ENCODE results near the gene SLC35F1. TPM values are rescaled to one million over a fixed set of nuclear protein-coding genes. Genes with fewer than 3 reads are reported as not detected.

The SLC35F1 gene
- total and polyA plus RNA-seq, 4 donors = 0.01 to 0.09 (median 0.08) TPM; not detected in 1

DNA sequence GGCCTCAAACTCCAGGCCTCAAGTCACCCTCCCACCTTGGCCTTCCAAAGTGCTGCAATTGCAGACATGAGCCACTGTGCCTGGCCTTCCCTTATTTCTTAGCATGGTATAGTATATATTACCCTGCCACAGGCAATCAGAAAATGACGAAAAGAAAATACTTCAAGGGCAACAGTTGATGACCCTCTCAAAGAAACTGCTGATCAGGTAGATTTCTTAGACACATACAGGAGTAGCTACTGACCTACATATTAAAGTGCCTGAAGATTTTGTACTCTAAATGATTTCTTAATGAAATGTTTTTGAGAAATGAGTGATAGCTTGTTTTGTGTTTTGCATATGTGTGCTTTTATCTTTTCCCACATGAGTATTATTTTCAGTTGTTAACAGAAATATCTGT, 4.6 kb downstream of the SLC35F1 start:
- peaks cover 13 to 19% (median 16%) of the 10 kb centered on the region in 4 donors for H3K4me1 ChIP-seq (ENCODE audit: control insufficient read depth in 4 of 4, insufficient read depth in 4 of 4, low read length in 3 of 4)
- no peak overlapping the region for H3K4me3 ChIP-seq (ENCODE audit: low read depth in 1 of 3, low read length in 3 of 3)
- DNase-seq (ENCODE audit: low spot score) = no peak
- H3K27ac ChIP-seq (ENCODE audit: low read depth in 1 of 2, low read length in 2 of 2) = no peak overlapping the region
- no peaks in the 10 kb centered on the region for H3K36me3 ChIP-seq (ENCODE audit: control insufficient read depth in 4 of 4, insufficient read depth in 3 of 4, low read depth in 1 of 4, low read length in 3 of 4)
- H3K9ac ChIP-seq (ENCODE audit: low read depth in 1 of 2, low read length in 2 of 2) = no peak overlapping the region
- TF ChIP-seq HNF4A (conservative IDR thresholded peaks at IDR 0.05) (no peak), GABPA (IDR thresholded peaks at IDR 0.05 in 1 of 2, conservative IDR thresholded peaks at IDR 0.05 in 1 of 2) (no peak), SP1 (IDR thresholded peaks at IDR 0.05) (no peak), NR2F2 (IDR thresholded peaks at IDR 0.05) (no peak), YY1 (IDR thresholded peaks at IDR 0.05) (no peak), FOXA2 (IDR thresholded peaks at IDR 0.05) (no peak), RAD21 (IDR thresholded peaks at IDR 0.05) (no peak), RXRA (IDR thresholded peaks at IDR 0.05) (no peak), EGR1 (IDR thresholded peaks at IDR 0.05; ENCODE audit: low read depth in 2 of 2) (no peak), HNF4G (IDR thresholded peaks at IDR 0.05) (no peak), TAF1 (conservative IDR thresholded peaks at IDR 0.05) (no peak), JUND (IDR thresholded peaks at IDR 0.05) (no peak)
- TF ChIP-seq, protein P1, sequence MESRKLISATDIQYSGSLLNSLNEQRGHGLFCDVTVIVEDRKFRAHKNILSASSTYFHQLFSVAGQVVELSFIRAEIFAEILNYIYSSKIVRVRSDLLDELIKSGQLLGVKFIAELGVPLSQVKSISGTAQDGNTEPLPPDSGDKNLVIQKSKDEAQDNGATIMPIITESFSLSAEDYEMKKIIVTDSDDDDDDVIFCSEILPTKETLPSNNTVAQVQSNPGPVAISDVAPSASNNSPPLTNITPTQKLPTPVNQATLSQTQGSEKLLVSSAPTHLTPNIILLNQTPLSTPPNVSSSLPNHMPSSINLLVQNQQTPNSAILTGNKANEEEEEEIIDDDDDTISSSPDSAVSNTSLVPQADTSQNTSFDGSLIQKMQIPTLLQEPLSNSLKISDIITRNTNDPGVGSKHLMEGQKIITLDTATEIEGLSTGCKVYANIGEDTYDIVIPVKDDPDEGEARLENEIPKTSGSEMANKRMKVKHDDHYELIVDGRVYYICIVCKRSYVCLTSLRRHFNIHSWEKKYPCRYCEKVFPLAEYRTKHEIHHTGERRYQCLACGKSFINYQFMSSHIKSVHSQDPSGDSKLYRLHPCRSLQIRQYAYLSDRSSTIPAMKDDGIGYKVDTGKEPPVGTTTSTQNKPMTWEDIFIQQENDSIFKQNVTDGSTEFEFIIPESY (IDR thresholded peaks at IDR 0.05) = no peak
- TF ChIP-seq, protein P2, sequence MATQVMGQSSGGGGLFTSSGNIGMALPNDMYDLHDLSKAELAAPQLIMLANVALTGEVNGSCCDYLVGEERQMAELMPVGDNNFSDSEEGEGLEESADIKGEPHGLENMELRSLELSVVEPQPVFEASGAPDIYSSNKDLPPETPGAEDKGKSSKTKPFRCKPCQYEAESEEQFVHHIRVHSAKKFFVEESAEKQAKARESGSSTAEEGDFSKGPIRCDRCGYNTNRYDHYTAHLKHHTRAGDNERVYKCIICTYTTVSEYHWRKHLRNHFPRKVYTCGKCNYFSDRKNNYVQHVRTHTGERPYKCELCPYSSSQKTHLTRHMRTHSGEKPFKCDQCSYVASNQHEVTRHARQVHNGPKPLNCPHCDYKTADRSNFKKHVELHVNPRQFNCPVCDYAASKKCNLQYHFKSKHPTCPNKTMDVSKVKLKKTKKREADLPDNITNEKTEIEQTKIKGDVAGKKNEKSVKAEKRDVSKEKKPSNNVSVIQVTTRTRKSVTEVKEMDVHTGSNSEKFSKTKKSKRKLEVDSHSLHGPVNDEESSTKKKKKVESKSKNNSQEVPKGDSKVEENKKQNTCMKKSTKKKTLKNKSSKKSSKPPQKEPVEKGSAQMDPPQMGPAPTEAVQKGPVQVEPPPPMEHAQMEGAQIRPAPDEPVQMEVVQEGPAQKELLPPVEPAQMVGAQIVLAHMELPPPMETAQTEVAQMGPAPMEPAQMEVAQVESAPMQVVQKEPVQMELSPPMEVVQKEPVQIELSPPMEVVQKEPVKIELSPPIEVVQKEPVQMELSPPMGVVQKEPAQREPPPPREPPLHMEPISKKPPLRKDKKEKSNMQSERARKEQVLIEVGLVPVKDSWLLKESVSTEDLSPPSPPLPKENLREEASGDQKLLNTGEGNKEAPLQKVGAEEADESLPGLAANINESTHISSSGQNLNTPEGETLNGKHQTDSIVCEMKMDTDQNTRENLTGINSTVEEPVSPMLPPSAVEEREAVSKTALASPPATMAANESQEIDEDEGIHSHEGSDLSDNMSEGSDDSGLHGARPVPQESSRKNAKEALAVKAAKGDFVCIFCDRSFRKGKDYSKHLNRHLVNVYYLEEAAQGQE (IDR thresholded peaks at IDR 0.05) = no peak
- TF ChIP-seq, protein P3, sequence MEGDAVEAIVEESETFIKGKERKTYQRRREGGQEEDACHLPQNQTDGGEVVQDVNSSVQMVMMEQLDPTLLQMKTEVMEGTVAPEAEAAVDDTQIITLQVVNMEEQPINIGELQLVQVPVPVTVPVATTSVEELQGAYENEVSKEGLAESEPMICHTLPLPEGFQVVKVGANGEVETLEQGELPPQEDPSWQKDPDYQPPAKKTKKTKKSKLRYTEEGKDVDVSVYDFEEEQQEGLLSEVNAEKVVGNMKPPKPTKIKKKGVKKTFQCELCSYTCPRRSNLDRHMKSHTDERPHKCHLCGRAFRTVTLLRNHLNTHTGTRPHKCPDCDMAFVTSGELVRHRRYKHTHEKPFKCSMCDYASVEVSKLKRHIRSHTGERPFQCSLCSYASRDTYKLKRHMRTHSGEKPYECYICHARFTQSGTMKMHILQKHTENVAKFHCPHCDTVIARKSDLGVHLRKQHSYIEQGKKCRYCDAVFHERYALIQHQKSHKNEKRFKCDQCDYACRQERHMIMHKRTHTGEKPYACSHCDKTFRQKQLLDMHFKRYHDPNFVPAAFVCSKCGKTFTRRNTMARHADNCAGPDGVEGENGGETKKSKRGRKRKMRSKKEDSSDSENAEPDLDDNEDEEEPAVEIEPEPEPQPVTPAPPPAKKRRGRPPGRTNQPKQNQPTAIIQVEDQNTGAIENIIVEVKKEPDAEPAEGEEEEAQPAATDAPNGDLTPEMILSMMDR (IDR thresholded peaks at IDR 0.05; ENCODE audit: low read depth, low read length, missing input control) = no peak
- TF ChIP-seq, protein P4, sequence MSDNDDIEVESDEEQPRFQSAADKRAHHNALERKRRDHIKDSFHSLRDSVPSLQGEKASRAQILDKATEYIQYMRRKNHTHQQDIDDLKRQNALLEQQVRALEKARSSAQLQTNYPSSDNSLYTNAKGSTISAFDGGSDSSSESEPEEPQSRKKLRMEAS (IDR thresholded peaks at IDR 0.05) = no peak
- TF ChIP-seq, protein P5, sequence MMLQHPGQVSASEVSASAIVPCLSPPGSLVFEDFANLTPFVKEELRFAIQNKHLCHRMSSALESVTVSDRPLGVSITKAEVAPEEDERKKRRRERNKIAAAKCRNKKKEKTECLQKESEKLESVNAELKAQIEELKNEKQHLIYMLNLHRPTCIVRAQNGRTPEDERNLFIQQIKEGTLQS (IDR thresholded peaks at IDR 0.05) = no peak
- H3K9me3 ChIP-seq (ENCODE audit: control insufficient read depth in 4 of 4, low read length in 3 of 4) = no peaks in the 10 kb centered on the region
- peaks cover 0 to 13% (median 1%) of the 10 kb centered on the region in 4 donors for H3K27me3 ChIP-seq (ENCODE audit: control insufficient read depth in 4 of 4, insufficient read depth in 4 of 4, low read length in 3 of 4)
- WGBS = 87% methylated on average over 1 of the region's 1 CpG

Data from liver (tissue), 9 donors.